Measurements from ENCODE around the gene CD79A.
"Not testable (repeated sequence)": the region's sequence is repeated elsewhere in the genome, so short reads cannot be mapped to it uniquely, and the experiment has no call there.

CD79A gene

GRCh38 chr19:41862445-41862986, 14.6 kb upstream of the CD79A start:
- DNase-seq (ENCODE audit: low read depth in 4 of 4, low spot score in 1 of 4) = no peak

GRCh38 chr19:41863209-41863931, 13.7 kb upstream of the CD79A start:
- no peak for DNase-seq (ENCODE audit: low read depth in 4 of 4, low spot score in 1 of 4)

GRCh38 chr19:41864374-41864773, 12.7 kb upstream of the CD79A start:
- DNase-seq (ENCODE audit: low read depth in 4 of 4, low spot score in 1 of 4) = no peak

- DNase-seq (ENCODE audit: low read depth in 4 of 4, low spot score in 1 of 4) = no peak
Observed at GRCh38 chr19:41866284-41866683, 10.8 kb upstream of the CD79A start.

GRCh38 chr19:41868120-41868988, 8.7 kb upstream of the CD79A start:
- no peak for DNase-seq (ENCODE audit: low read depth in 4 of 4, low spot score in 1 of 4)

GRCh38 chr19:41868989-41869300, 8.1 kb upstream of the CD79A start:
- no peak for DNase-seq (ENCODE audit: low read depth in 4 of 4, low spot score in 1 of 4)

GRCh38 chr19:41869374-41869955, 7.6 kb upstream of the CD79A start:
- no peak for DNase-seq (ENCODE audit: low read depth in 4 of 4, low spot score in 1 of 4)

GRCh38 chr19:41870401-41870873, 6.6 kb upstream of the CD79A start:
- DNase-seq (ENCODE audit: low read depth in 4 of 4, low spot score in 1 of 4) = no peak

GRCh38 chr19:41871573-41872383, 5.3 kb upstream of the CD79A start:
- peak in 1 of 4 experiments; percentile 54 for DNase-seq (ENCODE audit: low read depth in 4 of 4, low spot score in 1 of 4)

GRCh38 chr19:41872384-41872774, 4.7 kb upstream of the CD79A start:
- DNase-seq (ENCODE audit: low read depth in 4 of 4, low spot score in 1 of 4) = no peak

GRCh38 chr19:41872775-41873647, 4.1 kb upstream of the CD79A start:
- peak in 3 of 4 experiments; percentile 50 to 64 (median 59) for DNase-seq (ENCODE audit: low read depth in 4 of 4, low spot score in 1 of 4)

- DNase-seq (ENCODE audit: low read depth in 4 of 4, low spot score in 1 of 4) = not testable (repeated sequence)
Observed at GRCh38 chr19:41875973-41876372, 1.1 kb upstream of the CD79A start.

- DNase-seq (ENCODE audit: low read depth in 4 of 4, low spot score in 1 of 4) = no peak
Observed at GRCh38 chr19:41877916-41878905, 1.1 kb downstream of the CD79A start.

- DNase-seq (ENCODE audit: low read depth in 4 of 4, low spot score in 1 of 4) = no peak
Observed at GRCh38 chr19:41879080-41879479, 2.0 kb downstream of the CD79A start.

GRCh38 chr19:41879670-41880328, 2.7 kb downstream of the CD79A start:
- no peak for DNase-seq (ENCODE audit: low read depth in 4 of 4, low spot score in 1 of 4)

GRCh38 chr19:41880329-41880708, 3.2 kb downstream of the CD79A start:
- DNase-seq (ENCODE audit: low read depth in 4 of 4, low spot score in 1 of 4) = no peak

GRCh38 chr19:41882568-41883462, 5.7 kb downstream of the CD79A start, which contains the start of gene ARHGEF1:
Gene ARHGEF1, plus strand, starts transcription at chr19:41883184. Its CDS starts 4,899 bp downstream, at chr19:41888083.
- DNase-seq (ENCODE audit: low read depth in 4 of 4, low spot score in 1 of 4) = peak in 1 of 4 experiments; percentile 47

All from stimulated activated CD4-positive, alpha-beta T cell treated with anti-CD3 and anti-CD28 coated beads, Interleukin-1b, Interleukin-23, amount 100 ng/mL, for 24 hours (primary cell).